Neural crest cell (in vitro differentiated cells): ENCODE results near the gene ZBED3. TPM values are rescaled to one million over a fixed set of nuclear protein-coding genes. Genes with fewer than 3 reads are reported as not detected.

Experiments
- DNase-seq: peaks from one replicate; pipeline ENCODE4 v3.0.0; 2021; ENCODE audit warnings: low read depth, mixed read lengths, low spot score
- H3K27ac Mint-ChIP-seq: one replicate; pipeline ENCODE4 v1.8.0; 2021; ENCODE audit warnings: mild to moderate bottlenecking, mixed read lengths; ENCODE audit not compliant: unreplicated experiment
- H3K27me3 Mint-ChIP-seq: 2 replicates; pipeline ENCODE4 v1.8.0; 2021; ENCODE audit warnings: low read depth, mild to moderate bottlenecking, mixed read lengths
- H3K36me3 Mint-ChIP-seq: 2 replicates; pipeline ENCODE4 v1.8.0; 2021; ENCODE audit warnings: low read depth, mild to moderate bottlenecking, mixed read lengths
- H3K4me1 Mint-ChIP-seq: 2 replicates; pipeline ENCODE4 v1.8.0; 2021; ENCODE audit warnings: mixed read lengths
- H3K4me3 Mint-ChIP-seq: one replicate; pipeline ENCODE4 v1.8.0; 2021; ENCODE audit warnings: mild to moderate bottlenecking, mixed read lengths
- H3K9me3 Mint-ChIP-seq: 2 replicates; pipeline ENCODE4 v1.8.0; 2021; ENCODE audit warnings: mixed read lengths
- total RNA-seq: library from RNA; stranded (reverse); gene quantifications from 2 replicates; pipeline ENCODE4 v1.2.1, GENCODE V29; 2021
- TF ChIP-seq, protein P1 (sequence below): fragments of 200-600 bp; sonication (generic); conservative IDR thresholded peaks from 2 replicates; pipeline ENCODE4 v1.5.0; 2021; ENCODE audit warnings: antibody characterized with exemption, mild to moderate bottlenecking

ZBED3 gene
- total RNA-seq, 1 donor from 2014 or later = 12.2 TPM

DNA sequence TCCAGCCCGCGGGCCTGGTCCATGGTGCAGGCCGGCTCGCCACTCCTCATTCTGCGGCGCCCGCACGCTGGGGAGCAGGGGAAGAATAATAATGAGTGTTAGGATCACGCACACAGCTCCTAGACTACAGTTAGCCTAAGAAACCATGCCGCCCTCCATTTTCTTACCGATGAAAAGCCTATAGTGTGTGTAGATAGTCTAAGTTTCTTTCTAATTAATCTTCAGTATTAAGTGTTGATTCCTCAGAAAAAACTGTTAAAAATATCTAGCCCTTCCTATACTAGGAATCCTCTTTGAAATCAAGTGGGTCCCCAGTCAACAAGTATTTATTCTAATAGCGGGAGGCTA lies 9.3 kb downstream of the ZBED3 start:
- no peak for DNase-seq
- Mint-ChIP-seq H3K36me3 (peaks cover 14% of the 10 kb centered on the region), H3K4me1 (peaks cover 16% of the 10 kb centered on the region), H3K27ac (no peak overlapping the region), H3K9me3 (peaks cover 4% of the 10 kb centered on the region), H3K27me3 (no peaks in the 10 kb centered on the region), H3K4me3 (peak overlapping the region; percentile 77)
- TF ChIP-seq, protein P1, sequence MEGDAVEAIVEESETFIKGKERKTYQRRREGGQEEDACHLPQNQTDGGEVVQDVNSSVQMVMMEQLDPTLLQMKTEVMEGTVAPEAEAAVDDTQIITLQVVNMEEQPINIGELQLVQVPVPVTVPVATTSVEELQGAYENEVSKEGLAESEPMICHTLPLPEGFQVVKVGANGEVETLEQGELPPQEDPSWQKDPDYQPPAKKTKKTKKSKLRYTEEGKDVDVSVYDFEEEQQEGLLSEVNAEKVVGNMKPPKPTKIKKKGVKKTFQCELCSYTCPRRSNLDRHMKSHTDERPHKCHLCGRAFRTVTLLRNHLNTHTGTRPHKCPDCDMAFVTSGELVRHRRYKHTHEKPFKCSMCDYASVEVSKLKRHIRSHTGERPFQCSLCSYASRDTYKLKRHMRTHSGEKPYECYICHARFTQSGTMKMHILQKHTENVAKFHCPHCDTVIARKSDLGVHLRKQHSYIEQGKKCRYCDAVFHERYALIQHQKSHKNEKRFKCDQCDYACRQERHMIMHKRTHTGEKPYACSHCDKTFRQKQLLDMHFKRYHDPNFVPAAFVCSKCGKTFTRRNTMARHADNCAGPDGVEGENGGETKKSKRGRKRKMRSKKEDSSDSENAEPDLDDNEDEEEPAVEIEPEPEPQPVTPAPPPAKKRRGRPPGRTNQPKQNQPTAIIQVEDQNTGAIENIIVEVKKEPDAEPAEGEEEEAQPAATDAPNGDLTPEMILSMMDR = no peak

DNA sequence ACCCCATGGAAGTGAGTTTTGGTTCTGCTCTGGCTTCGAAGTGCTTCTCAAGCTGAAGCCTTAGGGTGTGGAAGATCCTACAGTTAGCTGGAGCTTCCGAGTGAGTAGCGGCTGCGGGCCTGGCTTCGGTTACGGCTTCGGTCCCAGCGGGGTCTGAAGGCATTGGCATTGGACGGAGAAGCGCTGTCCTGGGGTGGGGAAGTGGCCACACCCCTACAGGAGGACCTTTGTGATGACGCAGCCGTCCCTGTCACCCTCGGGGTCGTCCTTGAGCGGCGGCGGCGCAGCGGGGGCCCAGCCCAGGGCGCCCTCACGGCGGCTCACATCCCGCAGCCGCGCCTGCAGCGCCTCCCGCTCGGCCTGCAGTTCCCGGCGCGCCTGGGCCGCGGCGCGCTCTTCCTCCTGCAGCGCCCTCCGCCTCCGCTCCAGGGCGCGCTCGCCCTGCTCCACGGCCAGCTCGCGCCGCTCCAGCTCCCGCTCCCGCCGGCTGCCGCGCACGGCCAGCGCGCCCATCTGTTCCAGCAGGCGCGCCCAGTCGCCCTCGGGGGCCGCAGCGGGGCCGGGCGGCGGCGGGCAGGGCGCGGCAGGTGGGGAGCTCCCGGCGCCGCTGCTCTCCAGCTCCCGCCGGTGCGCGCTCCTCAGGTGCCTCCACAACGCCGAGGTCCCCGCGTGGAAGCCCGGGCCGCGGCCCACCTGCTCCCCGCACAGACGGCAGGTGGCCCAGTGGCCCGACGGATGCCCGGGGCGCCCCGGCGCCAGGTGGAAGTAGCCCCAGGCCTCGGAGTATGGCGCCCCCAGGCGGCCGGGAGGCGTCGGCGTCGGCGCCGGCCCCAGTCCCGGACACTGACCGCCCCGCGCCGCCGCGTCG lies 9.9 kb downstream of the ZBED3 start:
- peaks cover 16% of the 10 kb centered on the region for H3K4me1 Mint-ChIP-seq
- H3K36me3 Mint-ChIP-seq = peaks cover 10% of the 10 kb centered on the region
- peaks cover under 1% of the 10 kb centered on the region for H3K9me3 Mint-ChIP-seq
- peak; percentile 81 for DNase-seq
- no peak overlapping the region for H3K27ac Mint-ChIP-seq
- TF ChIP-seq, protein P1 = peak; percentile 89
- H3K4me3 Mint-ChIP-seq = peak overlapping the region; percentile 77
- no peaks in the 10 kb centered on the region for H3K27me3 Mint-ChIP-seq

DNA sequence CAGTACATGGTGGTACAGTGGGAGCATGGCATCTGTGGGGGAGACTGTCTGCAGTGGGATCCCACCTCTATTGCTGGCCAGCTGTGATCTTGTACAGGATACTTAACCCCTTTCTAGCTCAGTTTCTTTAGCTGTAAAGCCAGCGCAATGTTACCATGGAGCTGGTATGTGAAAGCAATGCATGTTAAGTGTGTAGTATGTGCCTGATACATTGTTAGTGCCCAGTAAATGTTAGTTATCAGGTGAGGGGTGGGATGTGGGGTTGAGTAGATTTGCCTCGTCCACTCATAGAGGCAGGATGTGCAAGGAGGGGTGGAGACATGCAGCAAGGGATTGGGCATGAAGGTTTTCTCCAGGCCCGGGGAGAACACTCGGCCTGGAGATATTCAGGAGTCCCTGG lies 12.3 kb downstream of the ZBED3 start:
- TF ChIP-seq, protein P1 = no peak
- Mint-ChIP-seq H3K4me3 (peak overlapping the region; percentile 58), H3K27me3 (no peaks in the 10 kb centered on the region), H3K36me3 (peaks cover 8% of the 10 kb centered on the region), H3K9me3 (no peaks in the 10 kb centered on the region), H3K4me1 (peaks cover 11% of the 10 kb centered on the region), H3K27ac (no peak overlapping the region)
- DNase-seq = no peak

DNA sequence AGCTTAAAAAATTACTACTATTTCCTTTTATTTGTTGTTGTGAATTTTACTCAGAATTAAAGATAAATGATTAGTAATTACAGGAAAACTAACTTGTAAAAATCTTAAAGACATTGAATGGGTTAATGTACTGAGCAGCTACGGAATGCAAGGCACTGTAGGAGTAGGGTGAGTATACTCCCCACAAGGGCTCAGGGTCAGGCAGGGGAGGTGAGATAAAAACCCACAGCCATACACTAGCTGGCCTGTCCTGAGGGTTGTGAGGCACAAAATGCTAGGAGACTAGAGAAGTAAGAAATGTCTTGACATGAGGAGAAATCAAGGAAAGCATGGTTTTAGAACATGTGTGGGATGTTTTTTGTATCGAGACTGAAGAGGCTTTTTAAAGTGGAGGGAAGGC lies 13.4 kb downstream of the ZBED3 start:
- no peak for DNase-seq
- Mint-ChIP-seq H3K9me3 (peaks cover 3% of the 10 kb centered on the region), H3K27me3 (no peaks in the 10 kb centered on the region), H3K36me3 (peaks cover 13% of the 10 kb centered on the region), H3K27ac (no peak overlapping the region), H3K4me1 (peaks cover 11% of the 10 kb centered on the region), H3K4me3 (peak overlapping the region; percentile 24)
- TF ChIP-seq, protein P1 = no peak

DNA sequence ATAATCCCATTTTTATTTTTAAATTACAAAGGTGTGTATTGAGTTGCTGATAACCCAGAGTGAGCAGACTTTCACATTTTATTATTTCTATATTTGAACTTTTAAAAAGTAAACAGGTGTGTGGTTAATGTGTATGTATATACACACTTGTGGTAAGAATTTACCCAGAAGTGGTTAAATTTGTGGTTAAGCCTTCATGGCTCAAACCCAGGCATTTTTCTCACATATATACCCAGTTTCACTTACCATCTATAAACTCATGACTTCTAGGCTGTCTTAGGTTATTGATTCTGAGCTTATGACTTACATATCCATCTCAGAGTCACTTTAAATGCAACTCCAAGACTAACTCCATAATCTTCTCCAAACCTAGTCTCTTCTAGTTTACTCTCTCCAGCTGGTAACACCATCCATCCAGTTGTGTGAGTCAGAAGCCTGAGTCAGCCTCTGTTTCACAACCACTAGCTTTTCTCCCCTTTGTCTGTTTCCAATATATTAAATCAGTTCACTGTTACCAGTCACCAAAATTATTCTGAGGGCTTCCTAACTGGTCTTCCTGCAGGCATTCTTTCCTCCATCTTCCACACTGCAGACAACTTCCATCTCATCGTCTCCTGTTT lies 20.2 kb downstream of the ZBED3 start:
- Mint-ChIP-seq H3K36me3 (peaks cover 26% of the 10 kb centered on the region), H3K27me3 (no peaks in the 10 kb centered on the region), H3K4me3 (no peak overlapping the region), H3K4me1 (no peaks in the 10 kb centered on the region), H3K27ac (peak overlapping the region; percentile 22), H3K9me3 (peaks cover 3% of the 10 kb centered on the region)
- TF ChIP-seq, protein P1 = no peak
- no peak for DNase-seq
